ENCODE data around the gene ZFAND4. TPM values are rescaled to one million over a fixed set of nuclear protein-coding genes. Genes with fewer than 3 reads are reported as not detected.

The ZFAND4 gene
- total and polyA plus RNA-seq, 4 donors: 3.2 to 15.7 (median 8.0) TPM

- no peak for TF ChIP-seq RXRA (IDR thresholded peaks at IDR 0.05)
Observed at GRCh38 chr10:45649296-45649695, 23.3 kb downstream of the ZFAND4 start (continued).

- Histone ChIP-seq H3K4me1 (ENCODE audit: control insufficient read depth in 4 of 4, insufficient read depth in 4 of 4, low read length in 3 of 4) (peaks cover 0 to 11% (median 9%) of the 10 kb centered on the region in 4 donors), H3K9ac (ENCODE audit: low read depth in 1 of 2, low read length in 2 of 2) (no peak overlapping the region), H3K27ac (ENCODE audit: low read depth in 1 of 2, low read length in 2 of 2) (no peak overlapping the region), H3K4me3 (ENCODE audit: low read depth in 1 of 3, low read length in 3 of 3) (no peak overlapping the region), H3K9me3 (ENCODE audit: control insufficient read depth in 4 of 4, low read length in 3 of 4) (no peaks in the 10 kb centered on the region), H3K36me3 (ENCODE audit: control insufficient read depth in 4 of 4, insufficient read depth in 3 of 4, low read depth in 1 of 4, low read length in 3 of 4) (peaks cover 2 to 22% (median 11%) of the 10 kb centered on the region in 4 donors), H3K27me3 (ENCODE audit: control insufficient read depth in 4 of 4, insufficient read depth in 4 of 4, low read length in 3 of 4) (no peaks in the 10 kb centered on the region)
- TF ChIP-seq SP1 (IDR thresholded peaks at IDR 0.05): no peak
- no peak for TF ChIP-seq EGR1 (IDR thresholded peaks at IDR 0.05; ENCODE audit: low read depth in 2 of 2)
- no peak for TF ChIP-seq ATF3 (IDR thresholded peaks at IDR 0.05)
- no peak for TF ChIP-seq RXRA (IDR thresholded peaks at IDR 0.05)
- no peak for TF ChIP-seq GABPA (IDR thresholded peaks at IDR 0.05 in 1 of 2, conservative IDR thresholded peaks at IDR 0.05 in 1 of 2)
- TF ChIP-seq FOXA2 (IDR thresholded peaks at IDR 0.05): no peak
- no peak for TF ChIP-seq HNF4G (IDR thresholded peaks at IDR 0.05)
- TF ChIP-seq YY1 (IDR thresholded peaks at IDR 0.05): no peak
- TF ChIP-seq MAX (IDR thresholded peaks at IDR 0.05): no peak
- TF ChIP-seq FOXA1 (IDR thresholded peaks at IDR 0.05): no peak
- no peak for TF ChIP-seq HNF4A (conservative IDR thresholded peaks at IDR 0.05)
- no peak for TF ChIP-seq ZBTB33 (IDR thresholded peaks at IDR 0.05)
- no peak for TF ChIP-seq RAD21 (IDR thresholded peaks at IDR 0.05)
- TF ChIP-seq JUND (IDR thresholded peaks at IDR 0.05): no peak
- TF ChIP-seq CTCF (IDR thresholded peaks at IDR 0.05; ENCODE audit: low read depth, low read length, missing input control): no peak
- no peak for TF ChIP-seq TAF1 (conservative IDR thresholded peaks at IDR 0.05)
- TF ChIP-seq REST (IDR thresholded peaks at IDR 0.05): no peak
- 97% methylated on average over 2 of the region's 2 CpGs for WGBS
- DNase-seq (ENCODE audit: low spot score): no peak
Observed at GRCh38 chr10:45647118-45647517, 25.5 kb downstream of the ZFAND4 start.

Measured in liver (tissue), 9 donors.